ENCODE measurements around the gene ZMIZ2.
A peak's percentile ranks its signal among the peaks of the same experiment; 100 is the strongest.
"Not testable (repeated sequence)": the region's sequence is repeated elsewhere in the genome, so short reads cannot be mapped to it uniquely, and the experiment has no call there.

The ZMIZ2 gene

DNA sequence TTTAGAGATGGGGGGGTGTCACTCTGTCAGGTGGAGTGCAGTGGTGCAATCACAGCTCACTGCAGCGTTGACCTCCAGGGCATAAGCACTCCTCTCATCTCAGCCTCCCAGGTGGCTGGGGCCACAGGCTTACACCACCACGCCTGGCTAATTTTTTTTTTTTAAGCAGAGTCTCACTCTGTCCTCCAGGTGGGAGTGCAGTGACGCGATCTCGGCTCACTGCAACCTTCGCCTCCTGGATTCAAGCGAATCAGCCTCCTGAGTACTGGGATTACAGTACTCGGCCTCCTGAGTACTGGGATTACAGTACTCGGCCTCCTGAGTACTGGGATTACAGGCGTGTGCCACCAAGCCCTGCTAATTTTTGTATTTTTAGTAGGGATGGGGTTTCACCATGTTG lies 24.2 kb downstream of the ZMIZ2 start:
- no peak for DNase-seq

DNA sequence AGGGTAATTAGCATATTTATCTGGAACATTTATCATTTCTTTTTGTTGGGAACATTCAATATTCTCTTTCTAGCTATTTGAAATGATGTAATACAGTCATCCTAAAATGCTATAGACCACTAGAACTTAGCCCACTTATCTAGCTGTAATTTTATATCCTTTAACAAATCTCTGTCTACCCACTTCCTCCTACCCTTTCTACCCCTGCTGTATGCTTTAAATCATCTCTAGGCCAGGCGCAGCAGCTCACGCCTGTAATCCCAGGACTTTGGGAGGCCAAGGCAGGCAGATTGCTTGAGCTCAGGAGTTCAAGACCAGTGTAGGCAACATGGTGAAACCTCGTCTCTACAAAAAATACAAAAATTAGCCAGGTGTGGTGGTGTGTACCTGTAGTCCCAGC lies 25.8 kb downstream of the ZMIZ2 start:
- DNase-seq: not testable (repeated sequence)

DNA sequence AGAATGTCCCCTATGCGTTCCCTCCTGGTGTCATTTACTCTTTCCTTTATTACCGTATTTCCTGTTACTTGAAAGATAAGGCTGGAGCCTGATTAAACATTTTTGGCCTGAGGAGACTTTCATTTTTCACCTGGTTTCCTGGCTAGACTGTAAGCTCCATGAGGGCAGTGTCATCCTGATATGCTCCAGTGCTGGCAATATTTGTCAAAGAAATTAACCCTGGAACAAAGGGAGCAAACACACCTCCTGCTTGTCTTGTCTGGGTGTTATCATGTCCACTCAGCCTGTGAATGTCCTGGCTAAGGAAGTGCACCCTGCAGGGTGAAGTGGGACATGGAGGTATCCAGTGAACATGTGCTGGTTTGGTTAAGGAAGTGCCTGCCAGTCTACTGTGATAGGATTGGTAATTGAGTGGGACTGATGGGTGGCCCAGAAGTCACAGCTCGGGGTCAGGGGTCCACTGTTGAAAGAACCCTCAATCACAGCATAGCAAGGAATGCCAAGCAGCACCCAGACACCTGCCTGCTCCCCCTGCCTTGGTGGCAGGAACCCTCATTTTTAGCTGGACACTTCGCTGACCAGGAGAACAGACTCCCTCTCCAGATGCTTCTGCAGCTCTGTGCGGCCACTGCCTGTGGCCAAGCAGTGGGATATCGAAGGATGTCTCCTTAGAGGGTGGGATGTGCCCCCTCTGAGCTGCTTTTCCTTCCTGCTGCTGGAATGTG lies 26.9 kb downstream of the ZMIZ2 start:
- no peak for DNase-seq

DNA sequence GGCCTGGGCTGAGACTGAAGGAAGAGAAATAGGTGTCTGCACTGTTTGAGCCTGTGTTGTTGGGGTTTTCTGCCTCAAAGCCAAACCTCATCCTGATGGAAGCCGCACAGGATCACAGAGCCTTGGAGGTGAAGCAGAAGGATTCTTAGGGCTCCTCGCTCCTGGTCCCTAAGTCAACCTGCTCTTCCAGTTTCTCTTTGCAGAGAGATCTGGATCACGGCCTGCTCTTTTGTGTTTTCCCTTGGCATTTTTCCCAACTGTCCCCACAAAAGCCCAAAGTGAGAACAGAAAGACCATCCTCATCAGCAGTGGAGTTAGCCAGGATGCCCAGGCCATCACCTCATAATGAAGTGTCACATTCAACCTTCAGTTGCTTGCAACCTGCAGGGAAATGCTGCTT lies 27.6 kb downstream of the ZMIZ2 start:
- DNase-seq: no peak

- no peak for DNase-seq
These were observed 33.8 kb downstream of the ZMIZ2 start for GRCh38 chr7:44782460-44782859.

GRCh38 chr7:44783407-44783806 lies 34.8 kb downstream of the ZMIZ2 start:
- no peak for DNase-seq

- no peak for DNase-seq
These were observed 35.7 kb downstream of the ZMIZ2 start for GRCh38 chr7:44784364-44784763.

GRCh38 chr7:44785218-44785617 lies 36.6 kb downstream of the ZMIZ2 start:
- DNase-seq: not testable (repeated sequence)

DNA sequence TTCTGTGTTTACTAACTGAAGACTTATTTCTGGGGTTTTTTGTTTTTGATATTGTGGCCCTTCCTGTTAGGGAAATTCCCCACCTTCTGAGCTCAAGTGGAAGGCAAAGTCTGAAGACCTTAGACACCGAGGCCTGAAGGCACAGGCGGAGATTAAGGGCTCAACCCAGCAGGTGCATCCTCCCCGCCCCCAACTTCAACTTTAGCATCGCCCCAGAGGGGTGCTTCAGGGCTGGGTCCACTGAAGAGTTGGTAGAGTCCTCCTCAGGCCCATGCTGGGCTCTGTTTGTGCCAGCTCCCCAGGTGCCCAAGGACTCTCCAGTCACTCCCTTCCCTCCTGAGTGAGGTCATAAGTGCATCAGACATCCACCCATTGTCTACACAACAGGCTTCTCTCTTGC lies 38.4 kb downstream of the ZMIZ2 start:
- DNase-seq: no peak

- no peak for DNase-seq
These were observed 39.1 kb downstream of the ZMIZ2 start for GRCh38 chr7:44787762-44788161.

- no peak for DNase-seq
These were observed 41.3 kb downstream of the ZMIZ2 start for GRCh38 chr7:44789990-44790389.

GRCh38 chr7:44791278-44792219 lies 42.9 kb downstream of the ZMIZ2 start:
- DNase-seq: no peak

- DNase-seq: no peak
These were observed 45.3 kb downstream of the ZMIZ2 start for GRCh38 chr7:44793919-44794318.

DNA sequence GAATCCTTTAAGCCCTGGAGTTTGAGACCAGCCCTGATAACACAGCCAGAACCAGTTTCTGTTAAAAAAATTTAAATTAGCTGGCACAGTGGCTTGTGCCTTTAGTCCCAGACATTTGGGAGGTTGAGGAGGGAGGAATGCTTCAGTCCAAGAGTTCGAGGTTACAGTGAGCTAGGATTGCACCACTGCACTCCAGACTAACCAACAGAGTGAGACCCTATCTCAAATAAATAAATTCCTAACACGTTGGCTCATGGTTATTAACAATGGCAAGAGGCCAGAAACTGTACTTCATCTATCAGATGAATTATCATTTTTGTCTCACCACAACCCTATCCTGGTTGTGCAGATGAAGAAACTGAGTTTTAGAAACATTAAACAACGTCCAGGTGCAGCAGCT lies 45.7 kb downstream of the ZMIZ2 start:
- DNase-seq: no peak

- no peak for DNase-seq
These were observed 47.4 kb downstream of the ZMIZ2 start for GRCh38 chr7:44796034-44796503.

DNA sequence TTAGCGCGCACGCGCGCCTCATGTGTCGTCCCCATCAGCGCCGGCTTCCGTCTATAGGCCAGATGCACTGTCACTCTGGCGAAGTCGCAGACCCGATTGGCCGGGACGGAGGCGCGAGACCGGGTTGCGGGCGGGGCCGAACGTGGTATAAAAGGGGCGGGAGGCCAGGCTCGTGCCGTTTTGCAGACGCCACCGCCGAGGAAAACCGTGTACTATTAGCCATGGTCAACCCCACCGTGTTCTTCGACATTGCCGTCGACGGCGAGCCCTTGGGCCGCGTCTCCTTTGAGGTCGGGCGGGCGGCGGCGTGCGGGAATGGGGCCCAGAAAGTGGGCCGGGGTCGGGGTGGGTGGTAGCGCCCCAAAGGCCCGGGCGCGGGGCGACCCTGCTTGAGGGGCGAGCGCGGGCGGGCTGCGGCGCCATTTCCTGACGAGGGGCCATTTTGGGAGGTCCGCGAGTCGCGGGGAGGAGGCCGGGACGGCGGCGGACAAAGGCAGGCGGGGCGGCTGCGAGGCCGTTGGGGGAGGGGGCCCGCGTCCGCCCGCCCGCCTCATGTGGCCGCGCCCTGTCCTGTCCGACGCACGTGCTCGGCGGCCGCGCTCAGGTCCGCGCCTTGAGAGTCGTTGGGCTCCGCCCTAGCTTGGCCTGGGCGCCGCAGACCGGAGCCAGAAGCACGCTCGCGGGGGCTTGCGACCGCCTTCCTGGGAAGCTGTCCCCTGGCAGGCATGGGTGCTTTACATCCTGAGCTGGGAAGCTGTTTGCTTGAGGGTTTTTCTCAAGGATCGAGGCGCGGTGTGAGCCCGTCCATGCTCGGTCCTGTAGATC lies 48.1 kb downstream of the ZMIZ2 start, which contains the start of gene PPIA:
Gene PPIA, plus strand, starts transcription at position 178 of the 825 bp plus-strand sequence. Its CDS starts 44 bp downstream, at position 222.
- peak; percentile 98 for DNase-seq

- DNase-seq: peak; percentile 75
These were observed 48.9 kb downstream of the ZMIZ2 start for GRCh38 chr7:44797329-44798258.

DNA sequence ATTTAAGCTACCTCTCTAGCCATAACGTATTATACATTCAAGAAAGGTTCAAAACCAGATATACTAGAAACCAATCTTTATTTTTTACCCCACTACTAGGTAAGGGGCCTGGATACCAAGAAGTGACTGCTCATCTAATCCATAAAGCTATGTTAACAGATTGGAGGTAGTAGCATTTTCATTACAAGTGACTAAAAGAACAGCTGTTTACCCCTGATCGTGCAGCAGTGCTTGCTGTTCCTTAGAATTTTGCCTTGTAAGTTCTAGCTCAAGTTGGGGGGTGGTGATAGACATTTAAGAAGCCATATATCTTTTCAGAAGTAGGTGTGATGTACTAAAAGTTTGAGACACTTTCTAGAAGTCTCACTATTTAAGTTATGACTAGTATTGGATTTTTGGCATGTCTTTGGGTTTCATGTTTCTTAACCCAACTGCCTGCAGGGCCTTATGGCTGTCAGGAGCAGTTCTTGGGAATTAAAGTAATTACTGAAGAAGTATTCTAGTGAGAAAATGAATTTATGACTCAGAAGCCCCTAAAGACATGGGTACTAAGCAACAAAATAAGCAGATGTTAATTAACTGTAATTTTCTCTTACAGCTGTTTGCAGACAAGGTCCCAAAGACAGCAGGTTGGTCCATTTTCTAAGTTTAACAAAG lies 50.1 kb downstream of the ZMIZ2 start:
- DNase-seq: no peak

DNA sequence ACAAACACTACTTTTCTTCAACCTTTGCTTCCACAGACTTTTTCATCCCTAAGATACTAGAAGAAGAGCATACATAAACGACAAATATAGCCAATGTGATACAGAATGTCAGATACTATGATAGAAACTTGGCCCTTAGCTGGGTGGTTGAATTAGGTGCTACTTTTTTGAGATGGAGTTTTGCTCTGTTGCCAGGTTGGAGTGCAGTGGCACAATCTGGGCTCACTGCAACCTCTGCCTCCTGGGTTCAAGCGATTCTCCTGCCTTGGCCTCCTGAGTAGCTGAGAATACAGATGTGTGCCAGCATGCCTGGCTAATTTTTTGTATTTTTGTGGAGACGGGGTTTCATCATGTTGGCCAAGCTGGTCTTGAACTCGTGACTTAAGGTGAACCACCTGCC lies 51.3 kb downstream of the ZMIZ2 start:
- DNase-seq: no peak

- DNase-seq: no peak
These were observed 53.2 kb downstream of the ZMIZ2 start for GRCh38 chr7:44801890-44802289.

GRCh38 chr7:44802418-44803025 lies 53.9 kb downstream of the ZMIZ2 start:
- no peak for DNase-seq

Measured in activated effector memory CD4-positive, alpha-beta T cell treated with Interleukin-2 at 50 U/mL for 16 hours (primary cell).